OCI-LY1 (cell line): ENCODE data around the gene PLP1.
A peak's percentile ranks its signal among the peaks of the same experiment; 100 is the strongest.
"Not testable (repeated sequence)": the region's sequence is repeated elsewhere in the genome, so short reads cannot be mapped to it uniquely, and the experiment has no call there.

Source experiments
- H2AFZ ChIP-seq: fragments of 200-600 bp; sonication (generic), shearing (Covaris generic); 2 replicates; pipeline ENCODE4 v1.6.0; 2014; ENCODE audit warnings: antibody characterized with exemption, mild to moderate bottlenecking, low read length
- H3F3A ChIP-seq: fragments of 200-600 bp; sonication (generic), shearing (Covaris generic); 2 replicates; pipeline ENCODE4 v1.6.0; 2014; ENCODE audit warnings: mild to moderate bottlenecking, antibody characterized with exemption, low read length, moderate library complexity; ENCODE audit not compliant: insufficient read depth
- H3K27ac ChIP-seq: fragments of 200-600 bp; sonication (generic); 2 replicates; pipeline ENCODE4 v1.5.1; 2014; ENCODE audit warnings: low read length, mixed run types, mild to moderate bottlenecking, low read depth; ENCODE audit not compliant: poor library complexity, severe bottlenecking
- H3K27me3 ChIP-seq: fragments of 200-600 bp; sonication (generic); 2 replicates; pipeline ENCODE4 v1.6.0; 2014; ENCODE audit warnings: antibody characterized with exemption, mild to moderate bottlenecking, low read length, moderate library complexity; ENCODE audit not compliant: insufficient read depth
- H3K36me3 ChIP-seq: fragments of 200-600 bp; sonication (generic); 2 replicates; pipeline ENCODE4 v1.6.1; 2014; ENCODE audit warnings: mild to moderate bottlenecking, antibody characterized with exemption, low read length, moderate library complexity, mixed read lengths; ENCODE audit not compliant: insufficient read depth
- H3K4me1 ChIP-seq: fragments of 200-600 bp; sonication (generic); 2 replicates; pipeline ENCODE4 v1.5.1; 2014; ENCODE audit warnings: mild to moderate bottlenecking, low read length, moderate library complexity; ENCODE audit not compliant: insufficient read depth, severe bottlenecking
- H3K4me2 ChIP-seq: fragments of 200-600 bp; sonication (generic), shearing (Covaris generic); 2 replicates; pipeline ENCODE4 v1.6.1; 2014; ENCODE audit warnings: low read length
- H3K4me3 ChIP-seq: fragments of 200-600 bp; sonication (generic); 2 replicates; pipeline ENCODE4 v1.5.1; 2014; ENCODE audit warnings: low read length, low read depth, mild to moderate bottlenecking, mixed read lengths; ENCODE audit not compliant: poor library complexity, severe bottlenecking
- H3K79me2 ChIP-seq: fragments of 200-600 bp; shearing (Covaris generic); 2 replicates; pipeline ENCODE4 v1.6.1; 2016; ENCODE audit warnings: mixed run types, low read length, mixed read lengths; ENCODE audit not compliant: insufficient read depth
- H3K9ac ChIP-seq: fragments of 200-600 bp; sonication (generic), shearing (Covaris generic); 2 replicates; pipeline ENCODE4 v1.6.1; 2014; ENCODE audit warnings: mild to moderate bottlenecking, low read length, mixed read lengths
- H3K9me2 ChIP-seq: fragments of 200-600 bp; sonication (generic), shearing (Covaris generic); 2 replicates; pipeline ENCODE4 v1.6.1; 2014; ENCODE audit warnings: low read depth, mild to moderate bottlenecking, low read length, mixed read lengths
- H3K9me3 ChIP-seq: fragments of 200-600 bp; shearing (Covaris generic); 2 replicates; pipeline ENCODE4 v1.6.1; 2014; ENCODE audit warnings: low read length, mixed read lengths
- H4K20me1 ChIP-seq: fragments of 200-600 bp; sonication (generic), shearing (Covaris generic); 2 replicates; pipeline ENCODE4 v1.6.0; 2016; ENCODE audit warnings: mild to moderate bottlenecking, low read length; ENCODE audit not compliant: insufficient read depth
- CTCF ChIP-seq: fragments of 200-600 bp; sonication (generic), shearing (Covaris generic); IDR thresholded peaks from 2 replicates; pipeline ENCODE4 v1.5.1; 2017; ENCODE audit warnings: mild to moderate bottlenecking, antibody characterized with exemption, low read length, moderate library complexity, mixed read lengths
- EZH2 ChIP-seq: fragments of 200-600 bp; sonication (generic), shearing (Covaris generic); IDR thresholded peaks from 2 replicates; pipeline ENCODE4 v1.8.0; 2017; ENCODE audit warnings: borderline replicate concordance, mixed run types, mild to moderate bottlenecking, antibody characterized with exemption, low read length, moderate library complexity, mixed read lengths

The PLP1 gene

GRCh38 chrX:103806862-103807474, 30.3 kb downstream of the PLP1 start:
- no peaks in the 10 kb centered on the region for H4K20me1 ChIP-seq
- no peaks in the 10 kb centered on the region for H3K9me3 ChIP-seq
- no peaks in the 10 kb centered on the region for H3K9me2 ChIP-seq
- H3K27ac ChIP-seq, result no peak overlapping the region
- no peak overlapping the region for H2AFZ ChIP-seq
- no peaks in the 10 kb centered on the region for H3K4me1 ChIP-seq
- H3K36me3 ChIP-seq, result no peaks in the 10 kb centered on the region
- no peak for TF ChIP-seq EZH2
- TF ChIP-seq CTCF, result no peak
- no peaks in the 10 kb centered on the region for H3F3A ChIP-seq
- no peak overlapping the region for H3K4me2 ChIP-seq
- no peak overlapping the region for H3K4me3 ChIP-seq
- no peaks in the 10 kb centered on the region for H3K27me3 ChIP-seq
- H3K9ac ChIP-seq, result no peak overlapping the region
- no peaks in the 10 kb centered on the region for H3K79me2 ChIP-seq

GRCh38 chrX:103811858-103812257, 35.2 kb downstream of the PLP1 start:
- Histone ChIP-seq H3K4me2 (no peak overlapping the region), H3K9me2 (no peaks in the 10 kb centered on the region), H4K20me1 (no peaks in the 10 kb centered on the region), H3K79me2 (no peaks in the 10 kb centered on the region), H3K4me1 (no peaks in the 10 kb centered on the region), H3K9me3 (no peaks in the 10 kb centered on the region), H3K4me3 (no peak overlapping the region), H3K9ac (no peak overlapping the region), H3K27ac (no peak overlapping the region), H3K27me3 (no peaks in the 10 kb centered on the region), H2AFZ (no peak overlapping the region), H3K36me3 (no peaks in the 10 kb centered on the region), H3F3A (no peaks in the 10 kb centered on the region)
- TF ChIP-seq EZH2 (no peak), CTCF (no peak)

- not testable (repeated sequence) for H3K4me2 ChIP-seq, H3K9ac ChIP-seq, H3K36me3 ChIP-seq, H4K20me1 ChIP-seq, H3K27me3 ChIP-seq, H3F3A ChIP-seq, H3K9me3 ChIP-seq, H3K4me3 ChIP-seq, H3K9me2 ChIP-seq, H2AFZ ChIP-seq, H3K4me1 ChIP-seq, H3K27ac ChIP-seq, H3K79me2 ChIP-seq
These were observed 40.5 kb downstream of the PLP1 start for GRCh38 chrX:103817101-103817500.

- no peaks in the 10 kb centered on the region for H3K79me2 ChIP-seq
- H3K4me2 ChIP-seq, result no peak overlapping the region
- TF ChIP-seq EZH2, result no peak
- TF ChIP-seq CTCF, result peak; percentile 38
- H3K4me1 ChIP-seq, result no peaks in the 10 kb centered on the region
- no peaks in the 10 kb centered on the region for H3K27me3 ChIP-seq
- no peaks in the 10 kb centered on the region for H3K9me2 ChIP-seq
- no peaks in the 10 kb centered on the region for H3K9me3 ChIP-seq
- no peaks in the 10 kb centered on the region for H4K20me1 ChIP-seq
- H3K9ac ChIP-seq, result no peak overlapping the region
- no peak overlapping the region for H2AFZ ChIP-seq
- no peaks in the 10 kb centered on the region for H3K36me3 ChIP-seq
- H3K27ac ChIP-seq, result no peak overlapping the region
- no peak overlapping the region for H3K4me3 ChIP-seq
- no peaks in the 10 kb centered on the region for H3F3A ChIP-seq
These were observed 40.9 kb downstream of the PLP1 start for GRCh38 chrX:103817502-103817901.
